Ovary (tissue), 3 donors: Measurements from ENCODE around the gene KIF13A.

Source experiments
- EP300 ChIP-seq: sonication (generic); formaldehyde crosslinking; IDR thresholded peaks from one replicate; pipeline ENCODE4 v1.6.1; 2017; ENCODE audit warnings: antibody characterized with exemption
- POLR2A ChIP-seq: fragments of 450-650 bp; IDR thresholded peaks from one replicate; pipeline ENCODE4 v1.6.1; 2017; ENCODE audit warnings: antibody characterized with exemption, mild to moderate bottlenecking, moderate library complexity
- TF ChIP-seq, protein P1 (sequence below), 3 donors: fragments of 450-650 bp in 2 of 3; fragments of 200-600 bp in 1 of 3; IDR thresholded peaks; one replicate each; pipeline versions ENCODE4 v1.5.1 to v1.8.0; 2016 to 2022; ENCODE audit warnings: antibody characterized with exemption in 3 of 3, mild to moderate bottlenecking in 1 of 3
- donor health status: DM: no; HTN: no; CAD: no.

DNA sequence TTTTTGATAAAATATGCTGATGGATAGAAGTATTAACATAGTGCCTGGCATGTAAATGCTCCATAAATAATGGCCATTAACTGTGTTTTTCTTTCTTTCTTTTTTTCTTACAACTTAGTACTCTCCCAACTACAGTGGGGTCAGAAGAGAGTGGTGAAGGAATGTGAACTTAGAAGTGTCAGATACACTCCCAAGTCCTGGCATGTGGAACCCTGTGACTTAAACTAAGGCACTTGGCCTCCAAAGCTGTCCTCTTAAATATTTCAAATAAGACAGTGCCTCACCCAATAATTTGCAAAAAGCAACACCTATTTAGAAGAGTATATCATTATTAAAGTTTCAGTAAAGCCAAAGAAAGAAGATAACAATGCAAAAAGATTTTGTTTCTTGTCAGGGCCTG lies 151.7 kb downstream of the KIF13A start:
- TF ChIP-seq POLR2A (no peak), EP300 (no peak)
- TF ChIP-seq, protein P1, sequence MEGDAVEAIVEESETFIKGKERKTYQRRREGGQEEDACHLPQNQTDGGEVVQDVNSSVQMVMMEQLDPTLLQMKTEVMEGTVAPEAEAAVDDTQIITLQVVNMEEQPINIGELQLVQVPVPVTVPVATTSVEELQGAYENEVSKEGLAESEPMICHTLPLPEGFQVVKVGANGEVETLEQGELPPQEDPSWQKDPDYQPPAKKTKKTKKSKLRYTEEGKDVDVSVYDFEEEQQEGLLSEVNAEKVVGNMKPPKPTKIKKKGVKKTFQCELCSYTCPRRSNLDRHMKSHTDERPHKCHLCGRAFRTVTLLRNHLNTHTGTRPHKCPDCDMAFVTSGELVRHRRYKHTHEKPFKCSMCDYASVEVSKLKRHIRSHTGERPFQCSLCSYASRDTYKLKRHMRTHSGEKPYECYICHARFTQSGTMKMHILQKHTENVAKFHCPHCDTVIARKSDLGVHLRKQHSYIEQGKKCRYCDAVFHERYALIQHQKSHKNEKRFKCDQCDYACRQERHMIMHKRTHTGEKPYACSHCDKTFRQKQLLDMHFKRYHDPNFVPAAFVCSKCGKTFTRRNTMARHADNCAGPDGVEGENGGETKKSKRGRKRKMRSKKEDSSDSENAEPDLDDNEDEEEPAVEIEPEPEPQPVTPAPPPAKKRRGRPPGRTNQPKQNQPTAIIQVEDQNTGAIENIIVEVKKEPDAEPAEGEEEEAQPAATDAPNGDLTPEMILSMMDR (IDR thresholded peaks at IDR 0.05), result no peak
